Glutamatergic neuron (in vitro differentiated cells): ENCODE measurements around the gene PLAAT3. TPM values are rescaled to one million over a fixed set of nuclear protein-coding genes. Genes with fewer than 3 reads are reported as not detected.

Experiments used
- DNase-seq: peaks from one replicate; pipeline ENCODE4 v3.0.0; 2022
- H3K27ac Mint-ChIP-seq: one replicate; pipeline ENCODE4 v1.8.0; 2020; ENCODE audit warnings: mild to moderate bottlenecking, mixed read lengths, inconsistent platforms; ENCODE audit not compliant: unreplicated experiment
- H3K27me3 Mint-ChIP-seq: one replicate; pipeline ENCODE4 v1.8.0; 2020; ENCODE audit warnings: mild to moderate bottlenecking, moderate library complexity, mixed read lengths, inconsistent platforms; ENCODE audit not compliant: unreplicated experiment
- H3K36me3 Mint-ChIP-seq: one replicate; pipeline ENCODE4 v1.8.0; 2020; ENCODE audit warnings: mild to moderate bottlenecking, mixed read lengths, inconsistent platforms; ENCODE audit not compliant: unreplicated experiment
- H3K4me1 Mint-ChIP-seq: one replicate; pipeline ENCODE4 v1.8.0; 2020; ENCODE audit warnings: mild to moderate bottlenecking, low read depth, mixed read lengths, inconsistent platforms; ENCODE audit not compliant: unreplicated experiment
- H3K4me3 Mint-ChIP-seq: one replicate; pipeline ENCODE4 v1.8.0; 2020; ENCODE audit warnings: mild to moderate bottlenecking, mixed read lengths, inconsistent platforms; ENCODE audit not compliant: unreplicated experiment
- H3K9me3 Mint-ChIP-seq: one replicate; pipeline ENCODE4 v1.8.0; 2020; ENCODE audit warnings: mild to moderate bottlenecking, moderate library complexity, mixed read lengths, inconsistent platforms; ENCODE audit not compliant: unreplicated experiment
- total RNA-seq: library from RNA; stranded (reverse); fragmentation: NEBNext Ultra II Directional; extraction: Animal tissue kit (Norgen Biotek cat#: 25700); gene quantifications from one replicate; pipeline ENCODE4 v1.2.1, GENCODE V29; 2021; ENCODE audit not compliant: unreplicated experiment
- TF ChIP-seq, protein P1 (sequence below): fragments of 200-600 bp; sonication (generic); IDR thresholded peaks from one replicate; pipeline ENCODE4 v1.5.0; 2021; ENCODE audit not compliant: partially characterized antibody, unreplicated experiment

Gene PLAAT3
- total RNA-seq, 1 donor from 2014 or later, result 43.6 TPM

DNA sequence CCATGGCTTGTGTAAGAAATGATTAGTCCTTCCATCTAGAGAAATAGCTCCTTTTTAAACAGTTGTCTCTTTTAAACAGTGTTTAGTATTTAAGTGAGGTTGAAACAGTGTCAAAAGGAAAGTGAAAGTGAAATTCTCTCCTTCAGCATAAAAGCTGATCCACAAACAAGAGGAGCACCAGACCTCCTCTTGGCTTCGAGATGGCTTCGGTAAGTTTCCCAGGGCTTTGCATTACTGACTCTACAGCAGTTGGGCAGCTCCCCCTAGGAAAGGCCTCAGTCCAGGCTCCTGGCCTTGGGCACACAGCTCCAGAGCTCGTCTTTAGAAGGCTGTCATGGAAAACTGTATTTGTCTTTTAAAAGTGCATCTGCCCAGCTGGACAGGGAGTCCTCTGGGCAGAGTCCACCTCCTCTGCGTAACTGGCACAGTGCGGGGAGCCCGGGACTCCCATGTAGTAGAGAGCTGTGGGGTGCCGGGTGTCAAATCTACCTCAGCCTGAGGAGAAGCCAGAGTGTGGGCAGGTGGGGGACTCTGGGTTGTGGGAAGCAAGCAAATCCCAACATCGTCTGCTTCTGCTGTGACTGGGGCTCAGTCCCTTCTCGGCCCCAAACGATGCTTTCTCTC is 77.5 kb downstream of the PLAAT3 start, which contains the start of gene PLAAT4:
Gene PLAAT4, plus strand, starts transcription at position 140 of the 624 bp plus-strand sequence. Its CDS starts 61 bp downstream, at position 201.
- Mint-ChIP-seq H3K9me3 (no peaks in the 10 kb centered on the region), H3K36me3 (no peaks in the 10 kb centered on the region), H3K27me3 (peaks cover 6% of the 10 kb centered on the region), H3K27ac (peak within 1 kb of the TSS; percentile 14), H3K4me1 (peaks cover 24% of the 10 kb centered on the region), H3K4me3 (peak within 1 kb of the TSS; percentile 12)
- DNase-seq, result no peak
- TF ChIP-seq, protein P1, sequence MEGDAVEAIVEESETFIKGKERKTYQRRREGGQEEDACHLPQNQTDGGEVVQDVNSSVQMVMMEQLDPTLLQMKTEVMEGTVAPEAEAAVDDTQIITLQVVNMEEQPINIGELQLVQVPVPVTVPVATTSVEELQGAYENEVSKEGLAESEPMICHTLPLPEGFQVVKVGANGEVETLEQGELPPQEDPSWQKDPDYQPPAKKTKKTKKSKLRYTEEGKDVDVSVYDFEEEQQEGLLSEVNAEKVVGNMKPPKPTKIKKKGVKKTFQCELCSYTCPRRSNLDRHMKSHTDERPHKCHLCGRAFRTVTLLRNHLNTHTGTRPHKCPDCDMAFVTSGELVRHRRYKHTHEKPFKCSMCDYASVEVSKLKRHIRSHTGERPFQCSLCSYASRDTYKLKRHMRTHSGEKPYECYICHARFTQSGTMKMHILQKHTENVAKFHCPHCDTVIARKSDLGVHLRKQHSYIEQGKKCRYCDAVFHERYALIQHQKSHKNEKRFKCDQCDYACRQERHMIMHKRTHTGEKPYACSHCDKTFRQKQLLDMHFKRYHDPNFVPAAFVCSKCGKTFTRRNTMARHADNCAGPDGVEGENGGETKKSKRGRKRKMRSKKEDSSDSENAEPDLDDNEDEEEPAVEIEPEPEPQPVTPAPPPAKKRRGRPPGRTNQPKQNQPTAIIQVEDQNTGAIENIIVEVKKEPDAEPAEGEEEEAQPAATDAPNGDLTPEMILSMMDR, result no peak

- Mint-ChIP-seq H3K27ac (no peak overlapping the region), H3K4me1 (peaks cover 29% of the 10 kb centered on the region), H3K9me3 (no peaks in the 10 kb centered on the region), H3K27me3 (peaks cover 6% of the 10 kb centered on the region), H3K4me3 (no peak overlapping the region), H3K36me3 (no peaks in the 10 kb centered on the region)
- TF ChIP-seq, protein P1, result no peak
- DNase-seq, result no peak
Measured at GRCh38 chr11:63535734-63536133, 78.5 kb downstream of the PLAAT3 start.

GRCh38 chr11:63534895-63535461 is 79.3 kb downstream of the PLAAT3 start:
- H3K4me1 Mint-ChIP-seq, result peaks cover 32% of the 10 kb centered on the region
- no peak overlapping the region for H3K27ac Mint-ChIP-seq
- TF ChIP-seq, protein P1, result no peak
- no peak for DNase-seq
- H3K36me3 Mint-ChIP-seq, result no peaks in the 10 kb centered on the region
- H3K27me3 Mint-ChIP-seq, result peaks cover 6% of the 10 kb centered on the region
- peaks cover 1% of the 10 kb centered on the region for H3K9me3 Mint-ChIP-seq
- no peak overlapping the region for H3K4me3 Mint-ChIP-seq

DNA sequence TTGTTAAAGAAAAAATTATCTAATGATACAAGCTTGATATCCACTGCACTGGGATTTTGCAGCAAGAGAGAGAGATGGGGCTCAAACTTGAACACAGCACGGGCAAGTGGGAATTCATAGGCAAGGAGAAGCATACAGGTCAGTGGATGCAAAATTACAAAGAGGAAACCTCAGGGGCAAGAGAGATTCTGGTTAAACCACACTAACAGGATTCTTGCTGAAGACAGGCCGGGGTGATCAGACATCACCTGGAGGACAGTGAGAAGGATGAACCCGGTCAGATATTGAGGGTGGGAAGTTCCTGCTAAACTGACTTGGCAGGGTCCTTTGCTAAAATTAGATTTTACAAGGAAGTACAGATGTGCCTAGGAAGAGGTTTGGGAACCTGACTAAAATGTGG is 80.2 kb downstream of the PLAAT3 start:
- H3K4me1 Mint-ChIP-seq, result peaks cover 41% of the 10 kb centered on the region
- no peak overlapping the region for H3K4me3 Mint-ChIP-seq
- peaks cover 1% of the 10 kb centered on the region for H3K9me3 Mint-ChIP-seq
- TF ChIP-seq, protein P1, result no peak
- H3K36me3 Mint-ChIP-seq, result no peaks in the 10 kb centered on the region
- H3K27ac Mint-ChIP-seq, result no peak overlapping the region
- DNase-seq, result no peak
- H3K27me3 Mint-ChIP-seq, result peaks cover 5% of the 10 kb centered on the region

GRCh38 chr11:63532799-63533475 is 81.3 kb downstream of the PLAAT3 start:
- no peaks in the 10 kb centered on the region for H3K36me3 Mint-ChIP-seq
- DNase-seq, result no peak
- TF ChIP-seq, protein P1, result no peak
- peaks cover 1% of the 10 kb centered on the region for H3K27me3 Mint-ChIP-seq
- H3K27ac Mint-ChIP-seq, result no peak overlapping the region
- no peak overlapping the region for H3K4me3 Mint-ChIP-seq
- H3K9me3 Mint-ChIP-seq, result peaks cover 1% of the 10 kb centered on the region
- H3K4me1 Mint-ChIP-seq, result peaks cover 41% of the 10 kb centered on the region
